ENCODE data around the gene LRRC37A2.
"Not testable (repeated sequence)": the region's sequence is repeated elsewhere in the genome, so short reads cannot be mapped to it uniquely, and the experiment has no call there.

The LRRC37A2 gene

DNA sequence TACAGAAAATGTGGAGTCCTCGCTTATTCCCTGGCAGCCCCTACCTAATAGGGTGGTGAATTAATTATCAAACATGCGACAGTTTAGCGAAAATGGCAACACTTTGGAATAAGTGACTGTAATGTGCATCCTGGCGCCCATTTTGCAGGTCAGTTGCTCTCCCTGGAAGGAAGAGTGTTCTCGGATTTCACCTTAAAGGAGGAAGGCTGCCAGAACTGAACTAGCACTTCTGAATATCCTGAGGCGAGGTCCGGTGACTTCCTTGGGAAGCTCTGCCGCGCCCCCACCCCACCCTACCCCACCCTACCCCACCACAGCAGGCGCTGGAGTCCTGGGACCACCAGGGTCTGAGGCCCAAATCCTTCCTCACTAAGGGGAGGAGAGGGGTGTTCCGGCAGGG, at the start of gene LRRC37A2:
Gene LRRC37A2 (plus strand): TSS at position 301 of the 400 bp plus-strand sequence. CDS start 245 bp downstream, outside the sequence.
- DNase-seq = not testable (repeated sequence)

DNA sequence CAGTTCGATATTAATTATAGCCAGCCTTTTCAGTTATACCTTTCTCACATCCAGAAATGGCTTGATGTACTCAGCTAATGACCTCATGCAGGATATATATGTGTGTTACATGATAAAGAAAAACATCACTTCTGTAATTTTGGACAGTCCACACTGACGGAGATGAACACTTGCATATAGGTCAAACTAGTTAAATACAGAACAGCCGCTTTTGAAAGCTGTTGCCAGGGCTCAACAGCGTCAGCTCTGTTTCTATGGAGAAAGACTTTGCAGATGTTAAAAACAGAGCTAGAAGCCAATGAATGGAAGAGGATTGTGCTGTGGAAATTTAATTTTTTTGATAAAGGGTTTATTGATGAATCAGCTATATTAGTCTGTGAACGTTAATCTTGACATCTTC, 44.6 kb upstream of the LRRC37A2 start:
- not testable (repeated sequence) for DNase-seq

DNA sequence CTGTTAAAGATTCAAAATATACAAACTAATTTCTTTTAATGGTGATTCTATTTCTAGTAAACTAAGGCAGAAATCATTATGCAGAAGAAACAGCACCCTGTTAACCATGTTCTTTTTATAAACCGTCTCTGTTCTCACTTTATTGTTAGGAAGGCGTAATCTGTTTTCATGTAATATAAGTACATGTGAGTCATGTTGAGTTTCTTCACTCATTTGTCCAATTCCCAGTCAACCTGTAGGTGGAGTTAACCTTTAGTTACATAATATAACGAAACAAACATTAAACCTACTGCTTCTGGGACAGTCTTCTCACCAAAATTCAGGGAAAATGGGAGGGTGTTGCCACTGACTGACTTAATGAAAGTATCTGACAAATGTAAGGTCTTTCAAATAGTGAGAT, 37.8 kb upstream of the LRRC37A2 start:
- DNase-seq = not testable (repeated sequence)

DNA sequence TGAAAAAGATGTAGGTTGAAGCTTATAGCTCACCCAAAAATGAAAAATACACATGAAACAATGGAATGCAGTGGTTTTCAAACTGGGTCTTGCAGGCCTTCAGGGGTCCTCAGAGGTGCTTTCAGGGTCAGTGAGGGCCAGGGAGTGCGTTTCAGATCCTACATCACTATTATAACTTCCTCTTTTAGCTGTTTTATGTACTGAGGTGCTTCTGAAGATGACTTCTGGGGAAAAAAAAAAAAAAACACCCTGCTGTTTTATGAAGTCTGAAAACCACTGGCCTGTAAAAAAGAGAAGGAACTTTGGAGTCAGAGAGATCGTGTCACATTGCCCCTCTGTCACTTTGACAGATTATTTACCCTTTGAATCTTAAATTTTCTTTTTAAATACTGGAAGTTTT, 36.7 kb upstream of the LRRC37A2 start:
- not testable (repeated sequence) for DNase-seq

DNA sequence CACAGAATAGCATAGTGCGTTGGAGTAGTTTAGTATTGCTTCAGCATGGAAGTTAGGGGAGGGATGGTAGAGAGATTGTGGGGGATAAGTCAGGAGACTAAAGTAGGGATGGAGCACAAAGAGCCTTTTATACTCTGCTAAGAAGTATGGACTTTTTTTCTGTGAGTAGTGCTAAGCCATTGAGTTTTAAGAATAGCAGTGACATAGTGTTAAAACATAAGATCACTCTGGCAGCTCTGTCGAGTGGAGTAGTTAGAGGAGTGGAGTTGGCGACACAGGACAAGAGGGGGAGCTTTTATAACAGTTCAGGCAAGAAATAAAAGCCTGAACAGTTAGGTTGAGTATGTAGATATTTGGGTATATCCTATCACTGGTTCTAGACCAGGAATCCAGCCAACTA, 33.4 kb upstream of the LRRC37A2 start:
- not testable (repeated sequence) for DNase-seq

DNA sequence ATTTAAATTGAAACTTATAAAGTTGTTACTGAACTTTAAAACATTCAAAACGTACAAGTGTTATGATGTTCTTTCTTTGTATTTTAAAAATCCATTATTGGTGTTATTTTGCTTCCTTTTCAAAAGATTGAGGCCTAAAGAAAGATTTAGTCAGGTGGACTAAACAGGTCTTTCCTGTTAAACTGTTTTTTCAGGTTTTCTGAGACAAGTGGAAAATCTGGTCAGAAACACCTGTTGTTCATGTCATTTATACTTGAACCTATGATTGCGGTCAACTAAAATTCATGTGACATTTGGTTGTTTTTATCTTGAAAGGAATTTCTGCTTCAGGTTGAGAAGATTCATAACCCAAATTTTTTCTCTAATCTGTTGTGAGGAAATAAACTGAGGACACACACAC, 31.0 kb upstream of the LRRC37A2 start:
- not testable (repeated sequence) for DNase-seq

DNA sequence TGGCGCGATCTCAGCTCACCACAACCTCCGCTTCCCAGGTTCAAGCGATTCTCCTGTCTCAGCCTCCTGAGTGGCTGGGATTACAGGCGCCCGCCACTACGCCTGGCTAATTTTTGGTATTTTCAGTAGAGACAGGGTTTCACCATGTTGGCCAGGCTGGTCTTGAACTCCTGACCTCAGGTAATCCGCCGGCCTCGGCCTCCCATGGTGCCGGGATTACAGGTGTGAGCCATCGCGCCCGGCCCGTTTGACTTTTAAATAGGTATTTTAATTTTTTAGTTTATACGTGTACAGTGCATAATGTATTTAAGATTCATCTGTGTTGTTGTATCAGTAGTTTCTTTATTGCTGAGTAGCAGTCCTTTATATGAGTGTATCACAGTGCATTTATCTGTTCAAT, 20.2 kb upstream of the LRRC37A2 start:
- DNase-seq = not testable (repeated sequence)

DNA sequence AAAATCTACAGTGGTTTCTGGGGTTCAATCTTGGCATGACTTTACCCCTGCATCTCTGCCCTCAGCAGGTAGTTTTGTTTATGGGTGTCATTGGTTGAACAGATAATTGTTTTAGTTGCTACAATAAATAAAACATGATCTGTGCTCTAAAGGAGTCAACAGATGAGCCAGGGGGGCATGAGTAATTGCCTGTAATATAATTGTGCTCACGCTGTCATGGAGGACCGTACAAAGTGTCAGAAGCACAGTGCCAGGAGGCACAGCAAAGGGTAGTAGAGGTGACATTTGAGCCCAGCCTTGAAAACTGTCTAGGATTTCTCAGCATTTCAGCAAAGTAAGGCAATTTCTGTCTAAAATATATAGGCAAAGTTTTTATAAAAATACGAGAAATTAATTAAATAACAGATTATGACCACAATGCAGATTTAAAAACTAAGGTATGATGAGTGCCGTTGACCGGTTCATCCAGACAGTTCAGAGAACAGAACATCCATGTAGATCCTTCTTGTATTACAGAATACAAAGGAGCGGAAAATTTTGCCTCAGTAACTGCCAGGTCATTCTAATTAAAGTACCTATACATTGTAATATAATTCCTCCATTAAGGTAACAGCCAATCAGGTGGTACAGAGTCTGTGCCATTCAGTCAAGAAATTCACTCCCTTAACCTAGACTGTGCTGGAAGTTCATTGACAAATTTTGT, 12.7 kb upstream of the LRRC37A2 start:
- DNase-seq = not testable (repeated sequence)

DNA sequence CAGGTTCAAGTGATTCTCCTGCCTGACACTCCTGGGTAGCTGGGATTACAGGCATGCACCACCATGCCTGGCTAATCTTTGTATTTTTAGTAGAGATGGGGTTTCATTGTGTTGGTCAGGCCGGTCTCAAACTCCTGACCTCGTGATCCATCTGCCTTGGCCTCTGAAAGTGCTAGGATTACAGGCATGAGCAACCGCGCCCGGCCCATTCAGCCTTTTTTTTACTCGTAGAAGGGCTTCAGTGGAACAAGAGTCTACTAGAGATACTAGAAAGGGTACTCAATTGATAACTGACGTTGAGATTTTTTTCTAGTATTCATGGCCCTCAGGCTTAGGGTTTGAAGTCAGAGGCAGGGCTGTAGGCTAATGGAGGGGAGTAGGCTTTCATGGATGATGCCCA, 6.4 kb upstream of the LRRC37A2 start:
- DNase-seq = not testable (repeated sequence)

DNA sequence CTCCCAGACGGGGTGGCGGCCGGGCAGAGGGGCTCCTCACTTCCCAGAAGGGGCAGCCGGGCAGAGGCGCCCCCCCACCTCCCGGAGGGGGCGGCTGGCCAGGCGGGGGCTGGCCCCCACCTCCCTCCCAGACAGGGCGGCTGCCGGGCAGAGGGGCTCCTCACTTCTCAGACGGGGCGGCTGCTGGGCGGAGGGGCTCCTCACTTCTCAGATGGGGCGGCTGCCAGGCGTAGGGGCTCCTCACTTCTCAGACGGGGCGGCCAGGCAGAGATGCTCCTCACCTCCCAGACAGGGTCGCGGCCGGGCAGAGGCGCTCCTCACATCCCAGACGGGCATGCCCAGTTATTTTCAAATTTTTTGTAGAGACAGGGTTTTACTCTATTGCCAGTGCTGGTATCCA, 22.4 kb downstream of the LRRC37A2 start:
- not testable (repeated sequence) for DNase-seq

DNA sequence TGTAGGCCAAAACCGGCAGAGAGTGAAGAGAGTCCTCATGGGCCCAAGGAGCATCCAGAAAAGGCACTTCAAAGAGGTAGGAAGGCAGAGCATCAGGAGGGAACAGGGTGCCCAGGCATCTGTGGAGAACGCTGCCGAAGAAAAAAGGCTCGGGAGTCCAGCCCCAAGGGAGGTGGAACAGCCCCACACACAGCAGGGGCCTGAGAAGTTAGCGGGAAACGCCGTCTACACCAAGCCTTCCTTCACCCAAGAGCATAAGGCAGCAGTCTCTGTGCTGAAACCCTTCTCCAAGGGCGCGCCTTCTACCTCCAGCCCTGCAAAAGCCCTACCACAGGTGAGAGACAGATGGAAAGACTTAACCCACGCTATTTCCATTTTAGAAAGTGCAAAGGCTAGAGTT, 36.3 kb downstream of the LRRC37A2 start:
- not testable (repeated sequence) for DNase-seq

DNA sequence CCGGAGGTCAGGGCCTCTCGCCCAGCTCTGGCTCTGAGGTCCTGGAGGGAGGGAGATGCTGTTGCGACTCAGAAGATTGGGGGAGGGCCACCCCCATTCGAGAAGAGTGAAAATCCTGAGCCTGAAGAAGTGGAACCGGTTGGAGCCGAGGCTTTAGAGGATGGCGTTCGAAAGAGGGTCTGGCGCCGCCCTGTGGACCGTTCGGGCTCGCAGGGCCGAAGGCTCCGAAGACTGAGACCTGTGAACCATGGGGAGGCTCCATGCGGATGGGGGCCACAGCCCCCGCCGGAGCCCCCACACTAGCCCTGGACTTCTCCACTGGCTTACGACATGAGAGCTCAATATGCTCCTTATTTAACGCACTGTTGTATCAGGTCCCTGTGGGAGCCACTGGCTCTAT, 46.9 kb downstream of the LRRC37A2 start:
- not testable (repeated sequence) for DNase-seq

DNA sequence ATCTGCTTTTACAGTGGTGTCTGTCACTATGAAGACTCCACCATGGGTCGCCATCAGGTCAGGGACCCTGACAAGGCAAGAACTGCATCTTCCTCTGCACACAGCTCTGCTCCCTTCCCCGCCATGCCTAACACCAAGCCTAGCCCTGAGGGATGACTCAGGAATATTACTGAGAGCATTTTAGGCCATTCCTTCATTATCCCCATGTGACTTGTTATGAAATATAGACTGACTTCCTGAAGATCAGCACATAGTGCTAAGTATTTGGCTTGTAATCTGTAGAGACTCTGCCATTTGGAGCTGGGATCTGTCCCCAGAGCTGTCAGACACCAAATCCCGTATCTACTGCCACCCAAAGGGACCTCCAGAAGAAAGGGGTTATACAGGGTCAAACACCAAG, 47.8 kb downstream of the LRRC37A2 start:
- DNase-seq = not testable (repeated sequence)

DNA sequence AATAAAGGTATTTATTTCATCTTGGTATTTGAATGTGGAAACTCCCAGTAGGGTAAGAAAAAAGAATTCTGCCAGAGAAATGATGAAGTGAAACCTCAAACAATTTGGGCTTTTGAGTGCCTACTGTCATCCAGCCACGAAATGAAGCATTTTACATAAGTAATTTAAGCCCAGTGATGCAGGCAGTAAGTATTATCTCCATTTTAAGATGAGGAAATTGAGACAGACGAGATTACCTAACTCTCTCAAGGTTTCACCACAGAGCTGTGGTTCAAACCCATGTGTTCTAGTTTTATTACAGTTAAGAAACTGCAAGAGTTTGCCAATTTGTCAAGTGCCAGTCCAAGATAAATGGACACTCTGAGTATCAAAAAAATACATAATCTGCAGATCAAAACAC, 54.0 kb downstream of the LRRC37A2 start:
- DNase-seq = not testable (repeated sequence)

DNA sequence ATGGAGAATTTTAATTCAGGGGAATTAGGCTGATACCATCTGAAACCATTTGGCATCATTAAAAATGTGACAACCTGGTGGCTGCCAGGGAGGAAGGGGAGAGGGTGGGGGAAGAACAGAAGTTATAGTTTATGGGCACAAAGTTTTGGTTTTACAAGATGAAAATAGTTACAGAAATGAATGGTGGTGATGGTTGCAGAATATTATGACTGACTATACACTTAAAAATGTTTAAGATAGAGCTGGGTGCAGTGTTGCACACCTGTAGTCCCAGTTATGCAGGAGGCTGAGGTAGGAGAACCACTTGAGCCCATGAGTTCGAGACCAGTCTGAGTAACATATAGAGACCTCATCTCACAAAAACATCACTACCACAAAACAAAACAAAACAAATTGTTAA, 54.7 kb downstream of the LRRC37A2 start:
- DNase-seq = not testable (repeated sequence)

DNA sequence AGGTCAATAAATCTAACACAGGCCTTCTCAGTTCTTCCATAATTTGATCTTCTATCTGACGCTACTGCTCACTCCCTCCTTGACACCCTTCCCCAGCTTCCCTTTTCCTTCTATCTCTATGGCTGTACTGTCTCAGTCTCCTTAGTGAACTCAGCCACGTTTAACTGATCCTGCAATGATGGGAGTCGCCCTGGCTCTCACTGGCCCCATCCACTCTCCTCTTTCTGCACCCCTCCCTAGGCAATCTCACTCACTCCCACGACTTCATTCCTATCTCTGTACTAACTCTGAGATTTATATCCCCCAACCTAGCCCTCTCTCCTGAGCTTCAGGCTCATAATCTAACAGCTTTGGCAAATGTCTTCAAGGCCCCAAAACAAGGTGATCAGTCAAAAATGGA, 59.5 kb downstream of the LRRC37A2 start:
- not testable (repeated sequence) for DNase-seq

DNA sequence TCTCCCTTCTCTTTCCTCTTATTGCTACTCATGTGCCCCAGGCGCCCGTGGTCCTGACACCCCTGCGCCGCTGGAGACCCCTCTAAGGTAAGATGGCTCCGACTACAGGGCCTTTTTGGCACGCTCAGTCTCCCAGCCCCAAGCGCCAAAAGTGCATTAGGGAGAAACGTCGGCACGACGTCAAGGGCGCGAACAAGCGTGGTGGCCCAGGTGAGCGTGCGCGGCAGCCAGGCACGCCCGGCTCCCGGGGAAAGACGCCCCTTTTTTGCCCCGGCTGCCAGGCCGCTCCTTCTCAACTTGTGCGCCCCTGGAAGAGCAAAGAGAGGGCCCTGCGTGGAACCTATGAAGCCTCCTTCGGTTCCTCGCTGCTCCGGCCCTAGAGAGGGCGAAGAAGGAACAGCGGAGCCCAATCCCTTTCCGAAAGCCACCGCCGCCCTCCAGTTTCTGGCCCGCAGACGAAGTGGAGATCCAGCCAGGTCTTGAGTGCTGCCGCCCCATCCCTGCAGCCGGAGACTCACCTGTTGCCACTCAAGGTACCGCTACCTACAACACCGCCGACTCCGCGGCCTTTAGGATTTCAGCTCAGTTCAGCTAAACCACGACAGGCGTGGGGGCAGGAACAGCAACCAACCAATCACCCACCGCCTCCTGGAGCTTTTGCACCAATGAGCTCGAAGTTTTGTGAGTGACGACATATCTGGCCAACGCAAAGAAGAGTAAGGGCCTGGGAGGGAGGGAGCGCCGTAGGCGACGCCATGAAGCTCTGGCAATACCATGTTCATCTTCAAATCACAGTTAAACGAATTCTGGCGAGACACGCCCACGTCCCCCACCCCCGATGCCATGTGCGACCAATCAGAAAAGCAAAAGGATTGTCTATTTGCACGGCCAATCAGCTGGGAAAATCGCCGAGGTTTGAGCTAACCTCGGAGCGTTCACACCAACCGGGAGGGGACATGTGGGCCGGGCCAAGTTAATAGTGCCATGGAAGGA, 67.1 kb downstream of the LRRC37A2 start, which contains the start of gene ARL17A:
Gene ARL17A (minus strand): TSS at position 609 of the 993 bp plus-strand sequence. CDS start 3,369 bp downstream, outside the sequence.
- not testable (repeated sequence) for DNase-seq

DNA sequence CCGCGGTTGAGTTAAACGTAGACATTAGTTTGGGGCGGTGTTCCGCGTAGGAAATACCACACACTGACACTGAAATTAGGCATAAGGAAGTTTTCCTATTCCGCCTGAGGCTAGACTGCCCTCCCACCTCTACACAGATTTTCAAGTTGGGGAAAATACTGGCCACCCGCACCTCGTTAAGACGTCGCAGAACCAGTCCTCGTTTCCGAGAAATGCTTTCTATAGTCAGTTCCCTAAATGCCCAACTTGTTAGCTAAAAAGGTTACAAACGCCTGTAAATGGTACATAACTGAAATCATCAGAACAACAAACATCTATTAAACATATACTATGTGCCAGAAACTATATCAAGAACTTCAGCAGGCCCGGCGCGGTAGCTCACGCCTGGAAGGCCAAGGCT, 67.8 kb downstream of the LRRC37A2 start:
- not testable (repeated sequence) for DNase-seq

DNA sequence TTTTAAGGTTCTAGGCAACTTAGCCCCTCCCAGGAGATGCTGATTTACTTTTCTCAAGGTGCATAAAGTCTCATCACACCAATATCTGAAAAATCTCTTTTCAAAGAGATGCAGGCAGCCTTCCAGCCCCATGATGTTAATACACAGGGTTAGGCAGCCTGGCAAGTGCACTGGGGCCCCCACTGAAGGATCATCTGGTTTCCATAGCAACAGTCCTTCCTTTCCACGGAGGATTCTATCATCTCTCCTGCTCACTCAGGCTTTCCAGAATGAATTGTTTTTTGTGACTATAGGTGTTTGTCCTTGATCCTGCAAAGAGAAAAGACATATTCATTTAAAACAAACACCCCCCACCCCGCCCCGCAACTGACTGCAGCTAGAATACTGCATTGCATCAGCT, 73.2 kb downstream of the LRRC37A2 start:
- DNase-seq = not testable (repeated sequence)

DNA sequence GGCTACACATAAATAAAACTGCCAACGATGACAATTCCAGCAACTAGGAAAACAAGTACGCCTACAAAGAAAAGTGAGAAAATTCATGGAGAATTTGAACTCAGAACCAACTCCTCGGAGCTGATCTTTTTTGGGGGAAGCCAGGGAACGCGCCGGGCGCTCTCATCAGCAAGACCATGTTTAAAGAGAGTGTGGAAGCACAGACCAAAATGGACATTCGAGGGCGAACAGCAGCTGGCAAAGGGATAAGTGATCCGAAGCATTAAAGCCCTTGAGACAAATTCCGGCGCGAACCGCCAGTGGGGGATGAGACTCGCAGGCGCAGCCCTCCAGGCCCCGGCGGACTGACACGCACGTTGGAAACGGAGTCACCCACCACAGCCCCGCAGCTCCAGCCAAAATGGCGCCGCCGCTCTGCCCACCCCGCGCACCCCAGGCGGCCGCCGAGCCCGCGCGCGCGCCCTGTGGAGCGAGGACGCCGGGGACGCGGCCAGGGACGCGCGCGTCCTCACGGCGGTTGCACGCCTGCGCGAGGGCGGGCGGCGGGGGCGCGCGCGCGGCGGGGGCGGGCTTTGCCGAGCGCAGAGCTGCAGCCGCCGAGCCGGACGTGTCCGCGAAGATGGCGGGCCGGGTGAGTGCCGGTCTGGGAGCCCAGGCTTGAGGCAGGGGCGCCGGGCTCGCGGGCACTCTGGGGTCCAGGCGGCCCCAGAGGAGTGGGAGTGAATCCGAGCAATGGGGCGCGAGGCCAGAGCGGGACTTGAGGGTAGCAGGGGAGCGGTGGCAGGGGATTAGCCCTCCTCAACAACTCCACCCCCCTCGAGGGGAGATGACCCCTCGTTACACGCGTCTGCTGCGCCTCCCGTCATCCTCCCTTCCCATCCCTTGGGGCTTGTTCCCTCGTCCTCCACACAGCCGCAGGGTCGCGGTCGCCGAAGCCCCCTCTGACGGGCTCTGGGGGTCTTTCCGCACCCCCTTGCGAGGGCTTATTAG, 78.2 kb downstream of the LRRC37A2 start, which contains the start of gene NSF:
Gene NSF (plus strand): TSS at position 513 of the 990 bp plus-strand sequence. CDS start 107 bp downstream, at position 620.
- not testable (repeated sequence) for DNase-seq

DNA sequence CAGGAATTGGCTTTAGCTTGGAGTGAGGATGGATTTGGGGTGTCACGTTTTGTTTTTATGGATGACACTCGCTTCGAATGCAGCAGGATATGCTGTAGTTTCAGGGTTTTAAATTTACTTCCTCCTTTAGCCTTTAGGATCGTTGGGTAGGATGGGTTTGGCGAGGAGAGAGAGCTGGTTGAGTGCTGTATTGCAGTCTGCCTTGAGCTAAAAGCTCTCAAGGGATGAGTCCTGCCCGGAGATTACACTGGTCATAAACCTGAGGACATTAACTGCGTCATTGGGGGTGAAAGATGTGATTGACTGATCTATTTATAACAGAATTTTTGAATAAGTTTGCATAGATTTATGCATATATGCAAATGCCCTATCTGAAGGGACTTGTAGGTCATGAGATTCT, 79.1 kb downstream of the LRRC37A2 start:
- DNase-seq = not testable (repeated sequence)

DNA sequence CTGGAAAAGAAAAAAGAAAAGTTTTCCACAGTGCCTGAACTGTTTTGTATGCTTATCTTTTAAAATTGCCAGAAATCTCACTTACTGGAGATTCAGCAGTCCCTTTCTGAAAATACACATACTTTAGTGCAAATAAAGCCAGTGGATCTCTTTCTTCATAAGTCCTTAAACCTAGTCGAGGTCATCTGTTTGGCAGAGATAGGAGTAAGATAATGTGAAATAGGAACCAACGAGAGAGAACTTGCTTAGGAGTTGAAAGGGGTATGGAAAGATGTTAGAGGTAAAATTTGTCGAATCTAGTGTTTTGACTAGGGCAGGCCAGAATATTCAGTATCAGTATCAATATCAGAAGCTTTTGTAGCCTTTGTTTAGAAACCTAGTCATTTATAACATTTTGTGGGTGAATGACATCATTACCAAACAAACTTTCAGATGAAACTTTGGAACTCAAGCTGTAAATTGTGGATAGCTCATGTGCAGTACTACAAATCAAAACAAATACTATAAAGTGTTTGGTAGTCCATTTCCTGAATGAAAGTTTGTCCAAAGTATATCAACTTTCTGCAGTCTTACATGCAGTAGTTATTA, 86.2 kb downstream of the LRRC37A2 start:
- DNase-seq = not testable (repeated sequence)

Measured in SHP77 treated with DMSO at 0.1 percent for 48 hours (cell line).